ENCODE data around the gene XKR8.

DNA sequence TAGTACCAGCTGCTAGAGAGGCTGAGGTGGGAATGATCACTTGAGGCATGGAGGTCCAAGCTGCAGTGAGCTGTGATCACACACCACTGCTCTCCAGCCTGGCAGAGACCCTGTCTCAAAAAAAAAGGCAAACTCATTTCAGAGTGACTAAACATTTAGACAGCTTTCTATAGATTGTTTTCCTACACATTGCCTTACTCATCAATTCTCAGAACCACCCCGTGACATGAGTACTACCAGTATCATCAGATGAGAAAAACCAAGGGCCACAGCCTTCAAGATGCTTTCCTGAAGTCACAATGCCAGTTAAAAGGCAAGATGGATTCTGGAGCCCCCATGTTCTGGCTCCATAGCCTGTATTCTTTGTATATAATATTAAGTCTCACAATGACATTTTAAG is 47.3 kb upstream of the XKR8 start:
- TF ChIP-seq FOXA1 (IDR thresholded peaks at IDR 0.05): no peak
- TF ChIP-seq SP1 (IDR thresholded peaks at IDR 0.05): no peak
- no peak for TF ChIP-seq ZNF384 (IDR thresholded peaks at IDR 0.05)
- no peak for TF ChIP-seq FOXK2 (IDR thresholded peaks at IDR 0.05)
- no peak for TF ChIP-seq L3MBTL2 (conservative IDR thresholded peaks at IDR 0.05)
- no peak for TF ChIP-seq BHLHE40 (IDR thresholded peaks at IDR 0.05; ENCODE audit: borderline replicate concordance)
- no peak for TF ChIP-seq TARDBP (IDR thresholded peaks at IDR 0.05)
- TF ChIP-seq SUZ12 (IDR thresholded peaks at IDR 0.05): no peak
- no peak for TF ChIP-seq HDGF (IDR thresholded peaks at IDR 0.05; ENCODE audit: borderline replicate concordance)
- no peak for TF ChIP-seq CTBP1 (IDR thresholded peaks at IDR 0.05; ENCODE audit: borderline replicate concordance)
- no peak for TF ChIP-seq ELF4 (IDR thresholded peaks at IDR 0.05)
- no peak for TF ChIP-seq ARNT (IDR thresholded peaks at IDR 0.05)

Measured in HEK293T (cell line).